HL-60 (cell line): ENCODE results near the gene MISP3.

ENCODE experiments used
- CTCF ChIP-seq: IDR thresholded peaks from one replicate; pipeline ENCODE4 v1.5.1; 2011; ENCODE audit warnings: low read length, control low read depth, inconsistent platforms; ENCODE audit not compliant: insufficient read depth
- SPI1 ChIP-seq: IDR thresholded peaks from 2 replicates; pipeline ENCODE4 v1.6.1; 2012; ENCODE audit warnings: low read depth, mild to moderate bottlenecking, borderline replicate concordance

GRCh38 chr19:14063105-14063504, 9.5 kb upstream of the MISP3 start:
- TF ChIP-seq CTCF (no peak), SPI1 (no peak)
